ENCODE results near the gene SLX9. TPM values are rescaled to one million over a fixed set of nuclear protein-coding genes. Genes with fewer than 3 reads are reported as not detected.
"Not testable (repeated sequence)": the region's sequence is repeated elsewhere in the genome, so short reads cannot be mapped to it uniquely, and the experiment has no call there.

Gene SLX9
- total RNA-seq, 2 donors from 2014 or later: 21.4 to 24.8 TPM

DNA sequence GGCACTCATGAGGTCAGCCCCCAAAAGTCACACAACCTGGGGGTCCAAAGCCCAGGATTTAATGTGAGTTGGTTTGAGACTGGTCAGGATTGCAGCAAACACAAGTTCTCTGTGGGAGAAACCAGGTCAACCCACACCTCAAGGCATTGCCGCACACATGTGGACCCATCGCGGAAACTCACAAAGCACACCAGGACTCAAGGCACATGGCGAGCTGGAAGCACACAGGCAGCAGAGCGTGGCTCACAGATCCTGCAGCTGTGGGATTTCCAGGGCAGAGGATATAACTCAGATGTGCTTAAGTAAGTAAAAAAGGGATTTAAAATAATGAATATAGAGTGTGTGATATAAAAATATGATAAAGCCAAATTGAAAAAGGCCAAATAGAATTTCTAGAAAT lies 82.9 kb downstream of the SLX9 start:
- no peak for DNase-seq (ENCODE audit: low spot score)

GRCh38 chr21:45024516-45024915 lies 84.7 kb downstream of the SLX9 start:
- intact Hi-C loops (cut with DNase I); H3K36me3 ChIP-seq; H3K4me3 ChIP-seq; H3K4me1 ChIP-seq (replicated peaks); H3K27ac ChIP-seq; DNase-seq (ENCODE audit: low spot score); H3K27me3 ChIP-seq (replicated peaks; ENCODE audit: insufficient read depth); H3K9me3 ChIP-seq: not testable (repeated sequence)
- 93% methylated on average over 4 of the region's 4 CpGs for WGBS

More for the DNA sequence above, 82.9 kb downstream of the SLX9 start:
- H3K27ac ChIP-seq: no peak overlapping the region
- H3K4me1 ChIP-seq (replicated peaks): no peaks in the 10 kb centered on the region
- intact Hi-C loops (cut with DNase I): no loop called here
- no peaks in the 10 kb centered on the region for H3K9me3 ChIP-seq
- H3K36me3 ChIP-seq: no peaks in the 10 kb centered on the region
- TF ChIP-seq POLR2A (IDR thresholded peaks at IDR 0.05) (no peak), CTCF (IDR thresholded peaks at IDR 0.05) (no peak), POLR2AphosphoS5 (IDR thresholded peaks at IDR 0.05) (no peak)
- no peaks in the 10 kb centered on the region for H3K27me3 ChIP-seq (replicated peaks; ENCODE audit: insufficient read depth)
- no peak overlapping the region for H3K4me3 ChIP-seq
- WGBS: 98% methylated on average over 5 of the region's 5 CpGs

- no peaks in the 10 kb centered on the region for H3K27me3 ChIP-seq (replicated peaks; ENCODE audit: insufficient read depth)
- no peaks in the 10 kb centered on the region for H3K9me3 ChIP-seq
- 93% methylated on average over 22 of the region's 22 CpGs for WGBS
- H3K27ac ChIP-seq: no peak overlapping the region
- DNase-seq (ENCODE audit: low spot score): no peak
- H3K36me3 ChIP-seq: no peaks in the 10 kb centered on the region
- no peak overlapping the region for H3K4me3 ChIP-seq
- TF ChIP-seq CTCF (IDR thresholded peaks at IDR 0.05) (no peak), POLR2A (IDR thresholded peaks at IDR 0.05) (no peak), POLR2AphosphoS5 (IDR thresholded peaks at IDR 0.05) (no peak)
- H3K4me1 ChIP-seq (replicated peaks): no peaks in the 10 kb centered on the region
- intact Hi-C loops (cut with DNase I): no loop called here
Observed at GRCh38 chr21:45026066-45026745, 86.4 kb downstream of the SLX9 start.

Other genes with a start within 250 kb of the SLX9 start
- gene KRTAP10-12, start 242.9 kb upstream of the SLX9 start, total RNA-seq: not detected
- gene TSPEAR, start 228.5 kb upstream of the SLX9 start, total RNA-seq: under 1 TPM in 1 of 2 donors, not detected in 1; 0.85 TPM
- gene UBE2G2, start 138.2 kb upstream of the SLX9 start, total RNA-seq: 10 to 100 TPM; 46.9 to 75.7 TPM
- 10 to 100 TPM; 78.3 to 92.2 TPM for gene SUMO3, start 122.0 kb upstream of the SLX9 start, total RNA-seq
- 100 to 1,000 TPM; 216 to 244 TPM for gene PTTG1IP, start 66.3 kb upstream of the SLX9 start, total RNA-seq
- 10 to 100 TPM; 23.1 to 56.1 TPM for gene ITGB2, start 19.1 kb upstream of the SLX9 start, total RNA-seq
- 10 to 100 TPM; 21.0 to 30.9 TPM for gene ADARB1, start 134.6 kb downstream of the SLX9 start, total RNA-seq